ENCODE measurements around the gene PRKAR1B. TPM values are rescaled to one million over a fixed set of nuclear protein-coding genes. Genes with fewer than 3 reads are reported as not detected.

PRKAR1B gene
- total RNA-seq, 2 experiments from 2014 or later: 15.5 to 15.8 TPM

- intact Hi-C loops (cut with micrococcal nuclease): loop anchor here (5.0 kb wide), 1 partner anchor 87 kb away; no protein-coding TSS in a partner anchor
- H3K9me3 Mint-ChIP-seq: no peaks in the 10 kb centered on the region
- CTCF ChIA-PET: interaction anchor here (0.8 to 1.0 kb wide), 2 partner anchors 145 to 182 kb away, joined by 3 read pairs; no protein-coding TSS in a partner anchor
- no peak overlapping the region for H3K27ac Mint-ChIP-seq
- H3K36me3 Mint-ChIP-seq (ENCODE audit: low read depth): no peaks in the 10 kb centered on the region
- H3K4me1 Mint-ChIP-seq (ENCODE audit: low read depth): peaks cover 16% of the 10 kb centered on the region
- H3K4me3 Mint-ChIP-seq: no peak overlapping the region
- peaks cover 23% of the 10 kb centered on the region for H3K27me3 Mint-ChIP-seq (ENCODE audit: low read depth)
- DNase-seq: no peak
Observed at GRCh38 chr7:514651-515598, 212.2 kb downstream of the PRKAR1B start.

DNA sequence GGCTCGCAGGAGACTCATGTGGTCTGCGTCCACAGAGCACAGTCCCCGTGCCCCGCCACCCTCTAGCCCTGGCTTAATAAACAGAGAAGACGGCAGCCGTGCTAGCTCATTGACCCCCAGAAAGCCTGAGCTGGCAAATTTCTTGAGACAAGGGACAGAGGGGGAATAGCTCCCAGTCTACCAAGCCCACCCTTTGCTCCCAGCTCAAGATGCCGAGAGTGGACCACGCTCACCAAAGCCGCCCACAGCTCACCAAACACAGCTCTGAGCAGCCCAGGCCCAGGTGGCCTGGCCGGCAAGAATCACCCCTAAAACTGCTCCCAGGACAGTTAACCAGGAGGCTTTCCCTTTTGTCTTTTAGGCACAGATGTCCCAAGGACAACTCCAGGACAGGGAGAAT is 212.8 kb downstream of the PRKAR1B start:
- CTCF ChIA-PET: interaction anchor here (0.8 to 1.0 kb wide), 2 partner anchors 146 to 181 kb away, joined by 3 read pairs; no protein-coding TSS in a partner anchor
- Mint-ChIP-seq H3K4me3 (no peak overlapping the region), H3K27ac (no peak overlapping the region)

DNA sequence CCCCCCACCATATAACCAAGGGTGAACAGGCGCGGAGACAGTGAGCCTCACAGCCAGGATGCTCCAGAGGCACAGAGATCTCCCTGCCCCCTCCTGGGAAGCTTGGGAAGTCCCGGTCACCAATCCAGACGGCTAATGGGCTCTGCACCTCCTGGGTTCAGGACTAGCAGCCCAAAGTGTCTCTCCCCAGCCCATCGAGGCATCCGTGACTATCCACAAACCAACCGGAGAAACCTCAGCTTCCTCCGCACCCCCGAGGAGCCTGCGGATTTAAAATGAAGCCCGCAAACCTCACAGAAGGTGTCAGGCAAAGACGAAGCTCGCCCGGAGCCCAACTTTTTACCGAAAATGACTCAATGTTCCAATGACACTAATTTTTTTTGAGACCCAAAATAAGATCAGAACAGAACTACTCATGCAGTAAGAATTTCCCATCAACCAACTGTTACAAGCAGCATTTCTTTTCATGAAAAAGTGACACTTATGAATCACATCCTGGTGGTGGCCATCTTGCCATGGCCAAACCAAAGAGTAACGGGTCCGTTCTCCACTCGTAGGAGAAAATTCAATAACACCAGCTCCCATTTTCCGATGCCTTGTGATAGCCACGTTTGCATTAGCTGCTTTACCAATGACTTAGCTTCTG is 213.4 kb downstream of the PRKAR1B start:
- Mint-ChIP-seq H3K4me3 (no peak overlapping the region), H3K27me3 (ENCODE audit: low read depth) (peaks cover 23% of the 10 kb centered on the region), H3K36me3 (ENCODE audit: low read depth) (no peaks in the 10 kb centered on the region), H3K27ac (no peak overlapping the region), H3K9me3 (no peaks in the 10 kb centered on the region), H3K4me1 (ENCODE audit: low read depth) (peaks cover 16% of the 10 kb centered on the region)
- DNase-seq: no peak
- intact Hi-C loops (cut with micrococcal nuclease): no loop called here
- CTCF ChIA-PET: interaction anchor here (0.7 to 1.0 kb wide), 2 partner anchors 127 to 180 kb away, joined by 3 read pairs; no protein-coding TSS in a partner anchor

More for the DNA sequence above, 212.8 kb downstream of the PRKAR1B start:
- H3K27me3 Mint-ChIP-seq (ENCODE audit: low read depth): peaks cover 23% of the 10 kb centered on the region
- H3K9me3 Mint-ChIP-seq: no peaks in the 10 kb centered on the region
- peaks cover 16% of the 10 kb centered on the region for H3K4me1 Mint-ChIP-seq (ENCODE audit: low read depth)
- no peaks in the 10 kb centered on the region for H3K36me3 Mint-ChIP-seq (ENCODE audit: low read depth)
- intact Hi-C loops (cut with micrococcal nuclease): no loop called here
- DNase-seq: no peak

DNA sequence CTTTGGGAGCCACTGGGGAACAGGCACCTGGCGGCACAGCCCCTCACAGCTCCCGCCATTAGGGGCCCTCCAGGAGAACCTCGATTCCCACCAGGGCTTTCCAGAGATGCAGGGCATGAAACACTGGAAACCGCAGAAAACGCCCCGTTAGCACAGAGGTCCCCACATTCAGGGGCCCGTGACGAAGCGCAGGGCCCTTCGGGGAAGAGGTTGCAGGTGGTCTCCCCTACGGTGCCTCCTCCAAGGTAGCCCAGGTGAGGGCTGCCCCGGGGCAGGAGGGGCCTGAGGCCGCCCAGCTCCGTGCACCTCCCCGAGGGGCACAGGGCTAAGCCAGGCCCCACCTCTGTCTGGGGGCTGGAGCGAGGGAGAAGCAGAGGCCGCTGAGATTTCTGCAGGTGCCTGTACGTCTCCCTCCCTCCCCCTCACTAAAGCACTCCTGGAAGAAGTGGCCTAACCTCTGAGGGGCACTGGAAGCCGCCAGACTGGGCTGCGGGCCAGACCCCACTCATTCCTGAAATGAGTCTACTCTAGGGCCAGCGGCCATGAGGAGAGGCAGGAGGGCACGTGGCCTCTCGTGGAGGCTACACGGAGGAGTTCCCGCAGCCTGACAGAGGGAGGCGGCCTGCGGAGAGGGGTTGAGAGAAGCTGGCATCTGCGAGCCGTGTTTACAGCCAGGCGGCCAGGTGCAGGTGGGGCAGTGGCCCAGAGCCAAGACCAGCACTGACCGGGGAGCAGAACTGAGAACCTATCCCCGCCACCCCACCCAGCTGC is 214.4 kb downstream of the PRKAR1B start:
- intact Hi-C loops (cut with micrococcal nuclease): no loop called here
- H3K27ac Mint-ChIP-seq: no peak overlapping the region
- H3K4me1 Mint-ChIP-seq (ENCODE audit: low read depth): peaks cover 11% of the 10 kb centered on the region
- no peak overlapping the region for H3K4me3 Mint-ChIP-seq
- no peaks in the 10 kb centered on the region for H3K36me3 Mint-ChIP-seq (ENCODE audit: low read depth)
- DNase-seq: no peak
- CTCF ChIA-PET: no interaction called here
- H3K9me3 Mint-ChIP-seq: no peaks in the 10 kb centered on the region
- peaks cover 18% of the 10 kb centered on the region for H3K27me3 Mint-ChIP-seq (ENCODE audit: low read depth)

DNA sequence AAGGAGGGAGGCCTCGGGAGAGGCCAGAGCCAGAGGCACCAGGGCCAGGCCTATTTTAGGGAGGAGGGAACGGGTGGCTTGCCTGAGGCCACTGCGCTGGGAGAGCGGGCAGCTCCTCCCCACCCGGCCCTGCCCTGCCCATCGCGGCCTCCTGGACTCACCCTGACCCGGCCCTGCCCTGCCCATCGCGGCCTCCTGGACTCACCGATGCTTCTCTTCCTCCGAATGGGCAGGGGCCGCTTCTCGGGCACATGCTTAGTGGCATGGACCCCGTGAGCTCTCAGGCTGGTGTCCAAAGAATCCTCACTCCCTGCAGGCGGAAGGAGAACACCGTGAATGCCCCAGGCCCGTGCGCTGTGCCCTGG is 215.0 kb downstream of the PRKAR1B start:
- CTCF ChIA-PET: no interaction called here
- H3K4me1 Mint-ChIP-seq (ENCODE audit: low read depth): peaks cover 9% of the 10 kb centered on the region
- H3K36me3 Mint-ChIP-seq (ENCODE audit: low read depth): no peaks in the 10 kb centered on the region
- H3K4me3 Mint-ChIP-seq: no peak overlapping the region
- intact Hi-C loops (cut with micrococcal nuclease): no loop called here
- H3K27me3 Mint-ChIP-seq (ENCODE audit: low read depth): peaks cover 16% of the 10 kb centered on the region
- no peak overlapping the region for H3K27ac Mint-ChIP-seq
- DNase-seq: no peak
- H3K9me3 Mint-ChIP-seq: no peaks in the 10 kb centered on the region

DNA sequence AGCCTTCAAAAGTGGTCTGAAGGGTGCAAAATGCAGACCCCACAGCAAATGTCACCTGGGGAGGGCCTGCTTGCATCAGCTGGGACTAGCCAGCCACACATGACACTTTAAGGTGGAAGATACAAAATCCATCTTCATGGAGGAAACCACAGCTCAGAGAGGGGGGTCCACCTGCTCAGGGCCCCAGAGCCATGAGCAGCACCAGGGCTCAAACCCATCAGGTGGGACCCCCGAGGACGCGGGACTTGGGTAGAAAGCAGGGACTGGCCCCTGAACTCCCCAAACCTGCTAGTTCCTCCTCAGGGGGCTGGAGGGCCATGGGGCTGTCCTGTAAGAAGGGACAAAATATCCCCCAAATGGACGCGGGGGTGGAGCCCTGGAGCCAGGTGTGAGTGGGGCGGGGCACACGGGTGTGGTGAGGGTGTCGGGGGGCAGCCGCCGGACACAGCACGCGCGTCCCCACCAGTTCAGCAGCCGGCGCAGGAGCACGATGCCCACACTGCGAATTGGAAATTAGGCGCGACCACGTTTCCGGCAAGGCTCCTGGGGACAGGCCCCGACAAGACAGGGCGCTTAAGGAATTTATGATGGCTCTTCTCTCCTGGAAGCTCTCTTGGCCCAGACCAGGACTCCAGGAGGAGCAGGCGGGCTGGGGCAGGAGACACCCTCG is 215.5 kb downstream of the PRKAR1B start:
- CTCF ChIA-PET: interaction anchor here (0.5 kb wide), 1 partner anchor 294 kb away, joined by 3 read pairs; no protein-coding TSS in a partner anchor
- no peak for DNase-seq

DNA sequence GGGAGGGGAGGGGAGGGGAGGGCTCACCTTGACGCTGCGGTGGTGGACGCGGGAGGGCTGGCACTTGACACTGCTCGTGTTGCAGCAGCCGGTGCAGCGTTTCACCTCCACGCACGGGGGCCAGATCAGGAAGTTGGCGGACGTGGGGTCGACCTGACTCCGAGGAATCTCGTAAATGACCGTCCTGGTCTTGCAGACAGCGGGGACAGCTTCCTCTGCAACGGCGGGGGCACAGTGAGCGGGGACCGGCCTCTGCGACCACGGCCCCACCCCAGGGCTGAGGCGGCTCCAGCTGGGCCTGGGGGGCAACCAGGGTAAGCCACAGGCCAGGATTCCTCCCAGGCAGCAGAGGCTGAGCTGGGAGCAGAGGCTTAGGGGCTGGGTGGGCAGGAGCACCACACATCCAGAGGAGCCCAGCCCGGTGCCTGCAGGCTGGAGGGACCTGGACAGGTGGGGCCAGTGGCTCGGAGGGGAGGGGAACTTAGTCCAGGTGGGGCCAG is 216.2 kb downstream of the PRKAR1B start:
- H3K36me3 Mint-ChIP-seq (ENCODE audit: low read depth): no peaks in the 10 kb centered on the region
- CTCF ChIA-PET: interaction anchor here (0.5 kb wide), 1 partner anchor 295 kb away, joined by 3 read pairs; no protein-coding TSS in a partner anchor
- H3K27ac Mint-ChIP-seq: no peak overlapping the region
- no peak overlapping the region for H3K4me3 Mint-ChIP-seq
- no peaks in the 10 kb centered on the region for H3K9me3 Mint-ChIP-seq
- DNase-seq: no peak
- intact Hi-C loops (cut with micrococcal nuclease): no loop called here
- H3K27me3 Mint-ChIP-seq (ENCODE audit: low read depth): peaks cover 11% of the 10 kb centered on the region
- H3K4me1 Mint-ChIP-seq (ENCODE audit: low read depth): peaks cover 7% of the 10 kb centered on the region

More for the DNA sequence above, 215.5 kb downstream of the PRKAR1B start:
- no peak overlapping the region for H3K4me3 Mint-ChIP-seq
- H3K4me1 Mint-ChIP-seq (ENCODE audit: low read depth): peaks cover 9% of the 10 kb centered on the region
- peaks cover 16% of the 10 kb centered on the region for H3K27me3 Mint-ChIP-seq (ENCODE audit: low read depth)
- H3K9me3 Mint-ChIP-seq: no peaks in the 10 kb centered on the region
- intact Hi-C loops (cut with micrococcal nuclease): no loop called here
- H3K36me3 Mint-ChIP-seq (ENCODE audit: low read depth): no peaks in the 10 kb centered on the region
- no peak overlapping the region for H3K27ac Mint-ChIP-seq

- Mint-ChIP-seq H3K36me3 (ENCODE audit: low read depth) (no peaks in the 10 kb centered on the region), H3K4me1 (ENCODE audit: low read depth) (peaks cover 7% of the 10 kb centered on the region), H3K27me3 (ENCODE audit: low read depth) (peaks cover 4% of the 10 kb centered on the region), H3K4me3 (no peak overlapping the region), H3K9me3 (no peaks in the 10 kb centered on the region), H3K27ac (no peak overlapping the region)
- intact Hi-C loops (cut with micrococcal nuclease): no loop called here
- no peak for DNase-seq
- CTCF ChIA-PET: no interaction called here
Observed at GRCh38 chr7:510131-510481, 217.0 kb downstream of the PRKAR1B start.

GRCh38 chr7:509426-510130 is 217.5 kb downstream of the PRKAR1B start:
- intact Hi-C loops (cut with micrococcal nuclease): no loop called here
- CTCF ChIA-PET: no interaction called here
- no peak overlapping the region for H3K4me3 Mint-ChIP-seq
- H3K27me3 Mint-ChIP-seq (ENCODE audit: low read depth): peaks cover 4% of the 10 kb centered on the region
- H3K9me3 Mint-ChIP-seq: no peaks in the 10 kb centered on the region
- H3K4me1 Mint-ChIP-seq (ENCODE audit: low read depth): peaks cover 7% of the 10 kb centered on the region
- DNase-seq: no peak
- no peaks in the 10 kb centered on the region for H3K36me3 Mint-ChIP-seq (ENCODE audit: low read depth)
- H3K27ac Mint-ChIP-seq: no peak overlapping the region

DNA sequence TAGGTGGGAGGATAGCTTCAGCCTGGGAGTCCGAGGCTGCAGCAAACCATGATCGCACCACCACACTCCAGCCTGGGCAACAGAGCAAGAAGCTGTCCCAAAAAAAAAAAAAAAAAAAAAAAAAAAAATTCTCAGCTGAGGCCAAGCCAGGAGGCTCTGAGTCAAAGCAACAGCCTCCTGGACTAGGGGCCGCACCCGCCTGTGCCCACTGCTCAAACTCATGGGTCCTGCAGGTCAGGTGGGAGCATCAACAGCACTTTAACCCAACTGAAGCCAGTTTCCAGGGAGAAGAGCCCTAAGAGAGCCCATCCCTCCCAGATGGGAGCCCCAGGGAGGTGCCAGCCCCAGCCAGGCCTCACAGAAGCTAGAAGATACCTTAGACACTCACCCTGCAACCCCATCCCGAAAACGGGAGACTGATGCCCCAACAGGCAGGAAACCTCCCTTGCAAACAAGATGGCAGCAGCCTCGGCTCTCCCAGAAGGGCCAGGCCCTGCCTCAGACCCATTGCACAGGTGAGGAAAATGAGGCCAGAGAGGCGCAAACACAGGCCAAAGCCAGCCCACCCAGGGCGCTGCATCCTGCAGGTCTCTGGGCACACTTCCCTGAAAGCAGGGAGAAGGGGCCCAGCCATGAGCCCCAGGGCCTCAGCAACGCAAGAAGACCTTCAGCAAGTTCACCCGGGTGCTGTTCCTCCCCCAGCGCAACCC is 218.5 kb downstream of the PRKAR1B start:
- CTCF ChIA-PET: no interaction called here

More for the DNA sequence above, 218.5 kb downstream of the PRKAR1B start:
- H3K4me3 Mint-ChIP-seq: no peak overlapping the region
- H3K27ac Mint-ChIP-seq: no peak overlapping the region
- no peak for DNase-seq
- intact Hi-C loops (cut with micrococcal nuclease): no loop called here
- H3K4me1 Mint-ChIP-seq (ENCODE audit: low read depth): peaks cover 1% of the 10 kb centered on the region
- H3K27me3 Mint-ChIP-seq (ENCODE audit: low read depth): no peaks in the 10 kb centered on the region
- H3K36me3 Mint-ChIP-seq (ENCODE audit: low read depth): no peaks in the 10 kb centered on the region
- H3K9me3 Mint-ChIP-seq: no peaks in the 10 kb centered on the region

All from activated naive CD4-positive, alpha-beta T cell treated with anti-CD3 and anti-CD28 coated beads for 36 hours (primary cell).